ENCODE measurements around the gene PTPRG. TPM values are rescaled to one million over a fixed set of nuclear protein-coding genes. Genes with fewer than 3 reads are reported as not detected.

PTPRG gene
- total RNA-seq, 1 experiment from 2014 or later = 32.1 TPM

DNA sequence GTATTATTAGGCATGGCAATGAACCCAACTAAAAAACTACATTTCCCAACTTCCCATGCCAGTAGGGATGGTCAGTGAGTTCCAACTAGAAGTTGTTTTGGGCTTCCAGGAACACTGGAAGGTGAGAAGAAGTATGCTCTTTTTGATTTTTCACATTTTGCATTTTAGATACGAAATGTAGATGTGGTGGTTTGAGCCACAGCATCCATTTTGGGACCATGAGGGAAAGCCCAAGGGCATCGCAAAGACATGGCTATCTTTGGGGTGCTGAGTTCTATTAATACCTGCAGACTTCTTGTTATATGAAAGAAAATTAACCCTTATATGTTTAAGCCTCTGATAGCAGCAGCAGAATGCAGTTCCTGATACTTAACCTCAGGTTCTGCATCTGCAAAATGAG is 62.9 kb downstream of the PTPRG start:
- ATAC-seq = no peak
- ChIA-PET POLR2A (no interaction called here), RAD21 (ENCODE audit: low non-redundant PET in 1 of 2, low total read pairs in 2 of 2, uncharacterized antibody in 2 of 2, unreplicated experiment in 2 of 2) (no interaction called here), CTCF (no interaction called here)
- intact Hi-C loops (cut with micrococcal nuclease) = no loop called here
- TF ChIP-seq CEBPB (IDR thresholded peaks at IDR 0.05; ENCODE audit: low read depth) (no peak), EZH2phosphoT487 (IDR thresholded peaks at IDR 0.05; ENCODE audit: borderline replicate concordance) (no peak), TCF7L2 (IDR thresholded peaks at IDR 0.05; ENCODE audit: borderline replicate concordance, extremely low read depth, insufficient read depth, insufficient read length) (no peak), SP1 (IDR thresholded peaks at IDR 0.05; ENCODE audit: low read depth) (no peak), ZNF274 (IDR thresholded peaks at IDR 0.05; ENCODE audit: low read depth, low read length) (no peak), ZFX (IDR thresholded peaks at IDR 0.05) (no peak), EGR1 (IDR thresholded peaks at IDR 0.05; ENCODE audit: low read depth) (no peak)
- TF ChIP-seq, protein P1, sequence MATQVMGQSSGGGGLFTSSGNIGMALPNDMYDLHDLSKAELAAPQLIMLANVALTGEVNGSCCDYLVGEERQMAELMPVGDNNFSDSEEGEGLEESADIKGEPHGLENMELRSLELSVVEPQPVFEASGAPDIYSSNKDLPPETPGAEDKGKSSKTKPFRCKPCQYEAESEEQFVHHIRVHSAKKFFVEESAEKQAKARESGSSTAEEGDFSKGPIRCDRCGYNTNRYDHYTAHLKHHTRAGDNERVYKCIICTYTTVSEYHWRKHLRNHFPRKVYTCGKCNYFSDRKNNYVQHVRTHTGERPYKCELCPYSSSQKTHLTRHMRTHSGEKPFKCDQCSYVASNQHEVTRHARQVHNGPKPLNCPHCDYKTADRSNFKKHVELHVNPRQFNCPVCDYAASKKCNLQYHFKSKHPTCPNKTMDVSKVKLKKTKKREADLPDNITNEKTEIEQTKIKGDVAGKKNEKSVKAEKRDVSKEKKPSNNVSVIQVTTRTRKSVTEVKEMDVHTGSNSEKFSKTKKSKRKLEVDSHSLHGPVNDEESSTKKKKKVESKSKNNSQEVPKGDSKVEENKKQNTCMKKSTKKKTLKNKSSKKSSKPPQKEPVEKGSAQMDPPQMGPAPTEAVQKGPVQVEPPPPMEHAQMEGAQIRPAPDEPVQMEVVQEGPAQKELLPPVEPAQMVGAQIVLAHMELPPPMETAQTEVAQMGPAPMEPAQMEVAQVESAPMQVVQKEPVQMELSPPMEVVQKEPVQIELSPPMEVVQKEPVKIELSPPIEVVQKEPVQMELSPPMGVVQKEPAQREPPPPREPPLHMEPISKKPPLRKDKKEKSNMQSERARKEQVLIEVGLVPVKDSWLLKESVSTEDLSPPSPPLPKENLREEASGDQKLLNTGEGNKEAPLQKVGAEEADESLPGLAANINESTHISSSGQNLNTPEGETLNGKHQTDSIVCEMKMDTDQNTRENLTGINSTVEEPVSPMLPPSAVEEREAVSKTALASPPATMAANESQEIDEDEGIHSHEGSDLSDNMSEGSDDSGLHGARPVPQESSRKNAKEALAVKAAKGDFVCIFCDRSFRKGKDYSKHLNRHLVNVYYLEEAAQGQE (IDR thresholded peaks at IDR 0.05; ENCODE audit: low read depth) = no peak
- TF ChIP-seq, protein P2, sequence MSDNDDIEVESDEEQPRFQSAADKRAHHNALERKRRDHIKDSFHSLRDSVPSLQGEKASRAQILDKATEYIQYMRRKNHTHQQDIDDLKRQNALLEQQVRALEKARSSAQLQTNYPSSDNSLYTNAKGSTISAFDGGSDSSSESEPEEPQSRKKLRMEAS (IDR thresholded peaks at IDR 0.05) = no peak
- TF ChIP-seq, protein P3, sequence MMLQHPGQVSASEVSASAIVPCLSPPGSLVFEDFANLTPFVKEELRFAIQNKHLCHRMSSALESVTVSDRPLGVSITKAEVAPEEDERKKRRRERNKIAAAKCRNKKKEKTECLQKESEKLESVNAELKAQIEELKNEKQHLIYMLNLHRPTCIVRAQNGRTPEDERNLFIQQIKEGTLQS (IDR thresholded peaks at IDR 0.05) = no peak
- TF ChIP-seq, protein P4, sequence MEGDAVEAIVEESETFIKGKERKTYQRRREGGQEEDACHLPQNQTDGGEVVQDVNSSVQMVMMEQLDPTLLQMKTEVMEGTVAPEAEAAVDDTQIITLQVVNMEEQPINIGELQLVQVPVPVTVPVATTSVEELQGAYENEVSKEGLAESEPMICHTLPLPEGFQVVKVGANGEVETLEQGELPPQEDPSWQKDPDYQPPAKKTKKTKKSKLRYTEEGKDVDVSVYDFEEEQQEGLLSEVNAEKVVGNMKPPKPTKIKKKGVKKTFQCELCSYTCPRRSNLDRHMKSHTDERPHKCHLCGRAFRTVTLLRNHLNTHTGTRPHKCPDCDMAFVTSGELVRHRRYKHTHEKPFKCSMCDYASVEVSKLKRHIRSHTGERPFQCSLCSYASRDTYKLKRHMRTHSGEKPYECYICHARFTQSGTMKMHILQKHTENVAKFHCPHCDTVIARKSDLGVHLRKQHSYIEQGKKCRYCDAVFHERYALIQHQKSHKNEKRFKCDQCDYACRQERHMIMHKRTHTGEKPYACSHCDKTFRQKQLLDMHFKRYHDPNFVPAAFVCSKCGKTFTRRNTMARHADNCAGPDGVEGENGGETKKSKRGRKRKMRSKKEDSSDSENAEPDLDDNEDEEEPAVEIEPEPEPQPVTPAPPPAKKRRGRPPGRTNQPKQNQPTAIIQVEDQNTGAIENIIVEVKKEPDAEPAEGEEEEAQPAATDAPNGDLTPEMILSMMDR (IDR thresholded peaks at IDR 0.05 in 2 of 3, conservative IDR thresholded peaks at IDR 0.05 in 1 of 3; ENCODE audit: borderline replicate concordance in 1 of 3, insufficient read depth in 1 of 3, low read depth in 2 of 3, low read length in 2 of 3) = no peak
- Histone ChIP-seq H3K4me3 (replicated peaks in 1 of 2; ENCODE audit: low read depth in 1 of 2, low read length in 2 of 2) (no peak overlapping the region), H3K9me2 (ENCODE audit: insufficient read depth) (no peaks in the 10 kb centered on the region), H3K36me3 (ENCODE audit: control insufficient read depth in 1 of 2, insufficient read depth in 2 of 2, low read length in 2 of 2) (no peaks in the 10 kb centered on the region), H2AFZ (ENCODE audit: low read depth, low read length, poor library complexity, severe bottlenecking) (no peak overlapping the region), H3K79me2 (ENCODE audit: insufficient read depth, low read length) (no peaks in the 10 kb centered on the region), H4K20me1 (ENCODE audit: insufficient read depth) (no peaks in the 10 kb centered on the region), H3K4me1 (ENCODE audit: control insufficient read depth in 1 of 2, insufficient read depth in 2 of 2, low read length in 2 of 2) (peaks cover 9 to 10% of the 10 kb centered on the region in 2 experiments), H3K9ac (ENCODE audit: low read length) (no peak overlapping the region), H3K9me3 (ENCODE audit: control insufficient read depth in 1 of 2, insufficient read depth in 1 of 2, low read depth in 1 of 2, low read length in 2 of 2) (no peaks in the 10 kb centered on the region), H3K27me3 (ENCODE audit: insufficient read depth, low read length) (no peaks in the 10 kb centered on the region), H3K27ac (ENCODE audit: low read depth, low read length) (no peak overlapping the region), H3K4me2 (ENCODE audit: low read length) (no peak overlapping the region)
- BruUV-seq (replicated peaks) = no TSS peak
- DNase-seq (ENCODE audit: low read depth, low spot score) = no peak
